HL-60 (cell line): ENCODE data around the gene TNRC6A.

Experiments
- DNase-seq, 2 experiments: peaks; one replicate each; pipeline ENCODE4 v3.0.0-alpha.2; 2010 to 2020; ENCODE audit warnings: low read depth in 1 of 2, low spot score in 1 of 2
- H3K27ac ChIP-seq: fragments of 250-450 bp; sonication (Bioruptor Pico); replicated peaks from 2 replicates; pipeline ENCODE4 v1.5.1; 2020; ENCODE audit warnings: mild to moderate bottlenecking, moderate library complexity
- H3K27me3 ChIP-seq: fragments of 250-450 bp; sonication (Bioruptor Pico); 2 replicates; pipeline ENCODE4 v1.5.1; 2021; ENCODE audit warnings: mild to moderate bottlenecking, moderate library complexity; ENCODE audit not compliant: insufficient read depth, poor library complexity, severe bottlenecking
- H3K4me3 ChIP-seq: replicated peaks from 2 replicates; pipeline ENCODE4 v1.5.1; 2011; ENCODE audit warnings: mild to moderate bottlenecking, control low read depth, low read length; ENCODE audit not compliant: insufficient read depth
- CTCF ChIP-seq: IDR thresholded peaks from one replicate; pipeline ENCODE4 v1.5.1; 2011; ENCODE audit warnings: low read length, control low read depth, inconsistent platforms; ENCODE audit not compliant: insufficient read depth
- GABPA ChIP-seq: IDR thresholded peaks from 2 replicates; pipeline ENCODE4 v1.6.1; 2012; ENCODE audit warnings: low read depth
- POLR2AphosphoS5 ChIP-seq: IDR thresholded peaks from 2 replicates; pipeline ENCODE4 v1.6.1; 2012; ENCODE audit warnings: low read depth
- REST ChIP-seq: IDR thresholded peaks from 2 replicates; pipeline ENCODE4 v1.6.1; 2012; ENCODE audit warnings: low read depth; ENCODE audit not compliant: insufficient replicate concordance
- SPI1 ChIP-seq: IDR thresholded peaks from 2 replicates; pipeline ENCODE4 v1.6.1; 2012; ENCODE audit warnings: low read depth, mild to moderate bottlenecking, borderline replicate concordance

The TNRC6A gene

GRCh38 chr16:24826096-24826690 is 96.7 kb downstream of the TNRC6A start:
- no peak for DNase-seq
- Histone ChIP-seq H3K27me3 (no peaks in the 10 kb centered on the region), H3K27ac (no peak overlapping the region), H3K4me3 (no peak overlapping the region)
- TF ChIP-seq SPI1 (no peak), CTCF (no peak), POLR2AphosphoS5 (no peak), REST (no peak), GABPA (no peak)

- TF ChIP-seq SPI1 = no peak
- TF ChIP-seq REST = no peak
- no peak for TF ChIP-seq POLR2AphosphoS5
- TF ChIP-seq CTCF = no peak
- TF ChIP-seq GABPA = no peak
- Histone ChIP-seq H3K27ac (no peak overlapping the region), H3K27me3 (no peaks in the 10 kb centered on the region), H3K4me3 (no peak overlapping the region)
- DNase-seq = no peak
These were observed 97.5 kb downstream of the TNRC6A start for GRCh38 chr16:24826817-24827566.

GRCh38 chr16:24829153-24829552 is 99.7 kb downstream of the TNRC6A start:
- no peak for TF ChIP-seq SPI1
- no peak for TF ChIP-seq POLR2AphosphoS5
- TF ChIP-seq REST = no peak
- no peak for TF ChIP-seq GABPA
- no peak for TF ChIP-seq CTCF
- Histone ChIP-seq H3K27ac (no peak overlapping the region), H3K27me3 (no peaks in the 10 kb centered on the region), H3K4me3 (no peak overlapping the region)
- no peak for DNase-seq
